Breast epithelium (tissue), 3 donors: ENCODE data around the gene FAM180A.

Source experiments
- CTCF ChIP-seq, 3 donors: fragments of 450-650 bp; IDR thresholded peaks; one replicate each; pipeline ENCODE4 v1.5.1; 2016 to 2017; ENCODE audit warnings: antibody characterized with exemption in 3 of 3, mild to moderate bottlenecking in 3 of 3, moderate library complexity in 3 of 3
- POLR2A ChIP-seq: fragments of 450-650 bp; IDR thresholded peaks from one replicate; pipeline ENCODE4 v1.6.1; 2016; ENCODE audit warnings: antibody characterized with exemption, mild to moderate bottlenecking, moderate library complexity
- POLR2AphosphoS5 ChIP-seq, 3 donors: sonication (generic); formaldehyde crosslinking; IDR thresholded peaks; one replicate each; pipeline ENCODE4 v1.6.1; 2017; ENCODE audit warnings: antibody characterized with exemption in 3 of 3

- TF ChIP-seq CTCF (IDR thresholded peaks at IDR 0.05) (no peak), POLR2A (no peak), POLR2AphosphoS5 (IDR thresholded peaks at IDR 0.05) (no peak)
These were observed 44.3 kb upstream of the FAM180A start for GRCh38 chr7:135792866-135793265.
